WI38 (cell line): ENCODE measurements around the gene AGTRAP.

Experiments used
- H3K4me3 ChIP-seq: 2 replicates; pipeline ENCODE4 v1.5.1; 2011; ENCODE audit warnings: low read depth, mild to moderate bottlenecking, control low read depth, low read length
- CTCF ChIP-seq: IDR thresholded peaks from 2 replicates; pipeline ENCODE4 v1.5.1; 2012; ENCODE audit warnings: low read depth, mild to moderate bottlenecking, control low read depth, low read length

The AGTRAP gene

DNA sequence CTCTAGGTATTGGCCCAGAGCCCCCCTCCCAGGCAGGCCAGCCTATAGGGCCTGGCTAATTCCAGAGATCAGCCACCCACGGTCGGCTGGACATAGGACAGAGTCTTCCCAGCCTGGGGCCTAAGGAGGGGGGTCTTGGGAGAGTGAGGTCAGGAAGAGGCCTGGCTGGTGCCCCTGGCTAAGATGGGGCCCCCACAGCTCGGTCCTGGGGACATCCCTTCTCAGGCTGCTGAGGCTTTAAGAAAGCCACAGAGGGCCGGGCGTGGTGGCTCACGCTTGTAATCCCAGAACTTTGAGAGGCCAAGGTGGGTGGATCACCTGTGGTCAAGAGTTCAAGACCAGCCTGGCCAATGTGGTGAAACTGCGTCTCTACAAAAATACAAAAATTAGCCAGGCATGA is 28.6 kb downstream of the AGTRAP start:
- no peak for TF ChIP-seq CTCF
- H3K4me3 ChIP-seq, result no peak overlapping the region

DNA sequence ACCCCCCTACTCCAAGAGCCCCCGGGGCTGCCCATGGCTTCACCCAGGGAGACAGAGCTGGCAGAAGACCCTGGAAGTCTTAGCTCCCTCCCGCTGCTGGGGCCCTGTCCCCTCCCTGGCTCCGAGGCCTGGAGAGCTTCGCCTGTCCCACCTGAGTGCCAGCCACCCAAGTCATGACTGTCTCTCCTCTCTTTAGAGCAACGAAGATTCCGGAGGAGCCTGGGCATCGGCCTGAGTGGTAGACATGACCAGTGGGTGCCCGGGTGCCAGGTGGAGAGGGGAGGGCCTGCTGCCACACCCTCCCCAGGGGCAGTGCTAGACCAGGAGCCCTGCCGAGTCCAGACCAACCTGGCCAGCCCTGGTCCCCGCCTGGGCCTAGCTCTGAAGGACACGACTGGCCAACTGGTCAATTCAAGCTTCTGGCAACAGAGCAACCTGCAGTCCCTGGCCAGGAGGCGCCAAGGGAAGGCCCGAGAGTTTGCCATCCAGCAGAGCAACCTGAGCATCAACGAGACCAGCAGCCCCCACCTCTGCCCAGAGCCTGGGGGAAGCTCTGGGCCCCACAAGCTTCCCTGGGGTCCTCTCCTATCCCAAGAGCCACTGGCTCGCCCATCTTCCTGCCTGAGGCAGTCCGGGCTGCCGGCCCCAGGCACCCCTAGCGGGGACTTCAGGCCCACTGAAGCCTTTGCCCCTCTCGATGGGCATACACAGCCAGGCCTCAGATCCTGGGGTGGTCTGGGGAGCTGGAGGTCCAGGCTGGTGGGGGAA is 29.9 kb downstream of the AGTRAP start:
- no peak for TF ChIP-seq CTCF

DNA sequence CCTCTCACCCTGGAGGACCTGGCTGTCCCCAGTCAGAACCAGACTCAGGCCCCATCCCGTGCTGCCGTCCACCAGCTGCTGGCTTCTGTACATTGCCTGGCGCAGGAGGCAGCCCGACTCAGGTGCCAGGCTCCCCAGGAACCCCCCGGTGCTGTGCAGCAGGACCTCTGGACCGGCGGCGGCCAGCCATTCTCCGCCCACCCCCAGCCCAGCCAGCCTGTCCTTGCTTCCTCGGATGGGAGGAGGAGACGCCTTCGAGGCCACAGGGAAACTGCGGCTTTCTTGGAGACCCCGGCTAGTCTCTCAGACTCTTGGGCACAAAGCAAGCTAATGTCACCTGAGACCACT is 30.5 kb downstream of the AGTRAP start:
- TF ChIP-seq CTCF, result no peak
- H3K4me3 ChIP-seq, result no peak overlapping the region

More for the DNA sequence above, 29.9 kb downstream of the AGTRAP start:
- H3K4me3 ChIP-seq, result no peak overlapping the region

- H3K4me3 ChIP-seq, result no peak overlapping the region
- TF ChIP-seq CTCF, result no peak
Observed at GRCh38 chr1:11767922-11768704, 32.2 kb downstream of the AGTRAP start.

- H3K4me3 ChIP-seq, result no peak overlapping the region
- TF ChIP-seq CTCF, result no peak
Observed at GRCh38 chr1:11768821-11769220, 32.9 kb downstream of the AGTRAP start.

DNA sequence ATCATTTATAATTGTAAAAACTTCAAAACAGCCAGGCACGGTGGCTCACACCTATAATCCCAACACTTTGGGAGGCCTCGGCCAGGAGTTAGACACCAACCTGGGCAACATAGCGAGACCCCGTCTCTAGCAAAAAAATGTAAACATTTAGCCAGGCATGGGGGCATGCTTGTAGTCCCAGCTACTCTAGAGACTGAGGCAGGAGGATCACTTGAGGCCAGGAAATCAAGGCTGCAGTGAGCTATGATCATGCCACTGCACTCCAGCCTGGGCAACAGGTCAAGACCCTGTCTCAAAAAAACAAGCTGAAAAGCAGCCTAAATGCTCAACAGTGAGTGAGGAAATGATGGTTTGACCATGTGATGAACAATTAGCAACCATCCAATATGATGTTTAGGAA is 33.3 kb downstream of the AGTRAP start:
- no peak for TF ChIP-seq CTCF
- no peak overlapping the region for H3K4me3 ChIP-seq

DNA sequence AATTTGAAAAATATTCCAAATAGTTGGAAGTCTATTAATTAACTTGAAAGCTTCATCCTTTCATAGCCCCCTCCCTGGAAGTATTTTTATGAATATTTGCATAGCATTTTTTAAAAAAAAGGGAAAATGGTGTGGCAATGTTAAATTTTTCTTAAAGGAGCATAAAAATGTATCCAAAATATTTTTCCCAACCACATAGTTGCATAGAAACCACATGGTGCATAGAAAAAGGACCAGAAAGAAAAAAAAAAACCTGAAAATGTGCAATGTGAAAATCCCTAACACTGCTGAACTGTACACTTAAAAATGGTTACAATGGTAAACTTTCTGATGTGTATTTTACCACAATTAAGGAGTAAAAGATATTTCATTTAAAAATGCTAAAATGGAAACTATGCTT is 34.1 kb downstream of the AGTRAP start:
- H3K4me3 ChIP-seq, result no peak overlapping the region
- TF ChIP-seq CTCF, result no peak
